Vagina (tissue), 2 donors: ENCODE results near the gene GSTM5.

Experiments used
- CTCF ChIP-seq, 3 experiments: fragments of 450-650 bp in 2 of 3; fragments of 200-600 bp in 1 of 3; sonication (generic) in 1 of 3; IDR thresholded peaks; one replicate each; pipeline ENCODE4 v1.5.1; 2017 to 2019; ENCODE audit warnings: antibody characterized with exemption in 3 of 3, mild to moderate bottlenecking in 2 of 3, moderate library complexity in 2 of 3
- POLR2A ChIP-seq, 2 donors: fragments of 450-650 bp; IDR thresholded peaks; one replicate each; pipeline ENCODE4 v1.6.1; 2017; ENCODE audit warnings: antibody characterized with exemption in 2 of 2, mild to moderate bottlenecking in 2 of 2, moderate library complexity in 2 of 2
- POLR2AphosphoS5 ChIP-seq, 2 donors: sonication (generic); formaldehyde crosslinking; IDR thresholded peaks; one replicate each; pipeline ENCODE4 v1.9.0; 2017; ENCODE audit warnings: antibody characterized with exemption in 2 of 2, mild to moderate bottlenecking in 2 of 2, low read depth in 1 of 2; ENCODE audit not compliant: insufficient read depth in 1 of 2

GRCh38 chr1:109728870-109729269, 16.8 kb downstream of the GSTM5 start:
- TF ChIP-seq CTCF (IDR thresholded peaks at IDR 0.05), result no peak
- TF ChIP-seq POLR2AphosphoS5 (IDR thresholded peaks at IDR 0.05; ENCODE audit: insufficient read depth in 1 of 2, low read depth in 1 of 2), result no peak
- TF ChIP-seq POLR2A (IDR thresholded peaks at IDR 0.05), result no peak
